ENCODE measurements around the gene IFRD2. TPM values are rescaled to one million over a fixed set of nuclear protein-coding genes. Genes with fewer than 3 reads are reported as not detected.

Gene IFRD2
- total RNA-seq, 3 donors from 2014 or later, result 50.4 to 82.3 (median 72.7) TPM

DNA sequence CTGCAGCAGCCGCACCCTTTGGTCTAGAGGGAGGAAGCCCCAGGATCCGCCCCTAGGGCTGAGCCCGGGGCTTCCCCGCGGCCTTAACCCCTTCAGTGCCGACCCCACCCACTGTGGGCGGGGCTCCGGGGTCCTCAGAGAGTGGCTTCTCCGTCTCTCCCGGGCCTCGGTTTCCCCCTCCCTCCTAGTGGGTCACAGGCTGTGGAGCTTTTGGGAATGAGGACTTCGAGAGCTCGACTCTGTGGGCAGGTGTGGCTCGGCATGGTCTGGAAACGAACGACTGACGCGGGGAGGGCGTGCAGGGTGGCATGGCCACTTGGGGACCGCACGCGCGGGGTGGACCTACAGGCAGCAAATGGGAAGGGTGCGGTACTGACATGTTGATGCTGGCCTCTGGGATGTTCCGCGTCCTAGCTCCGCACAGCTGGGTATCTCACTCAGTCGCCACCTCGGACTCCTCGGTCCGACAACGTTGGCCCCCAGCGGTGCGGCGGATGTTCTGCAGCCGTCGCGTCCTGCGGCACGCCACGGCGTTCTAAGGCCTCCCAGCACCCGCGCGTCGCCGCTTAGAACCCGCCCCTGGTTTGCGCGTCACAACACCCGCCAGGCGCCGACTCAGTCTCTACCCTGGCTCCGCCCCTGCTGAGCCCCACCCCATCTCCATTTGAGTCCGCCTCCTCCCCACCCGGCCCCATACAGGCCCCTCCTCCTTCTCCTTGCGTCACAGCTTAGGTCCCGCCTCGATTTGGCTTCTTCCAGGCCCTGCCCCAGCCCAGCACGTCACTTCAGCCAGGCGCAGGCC, 6.8 kb upstream of the IFRD2 start, which contains the start of the genes HYAL3 and NAA80:
TSS of gene HYAL3 (minus strand) at position 570 of the 802 bp plus-strand sequence. CDS start 3,803 bp downstream, outside the sequence.
TSS of gene NAA80 (minus strand) at position 570 of the 802 bp plus-strand sequence. CDS start 1,942 bp downstream, outside the sequence.
- Histone ChIP-seq H3K4me1 (peaks cover 5 to 11% of the 10 kb centered on the region in 2 donors), H3K27ac (peak within 1 kb of the TSS; percentile 91 to 94), H3K4me3 (peak within 1 kb of the TSS; percentile 62 to 92 (median 70)), H3K36me3 (no peaks in the 10 kb centered on the region), H3K9me3 (no peaks in the 10 kb centered on the region), H3K27me3 (no peaks in the 10 kb centered on the region)
- DNase-seq (ENCODE audit: low spot score in 2 of 2), result peak; percentile 99
- peak; percentile 26 to 86 (median 69) for TF ChIP-seq POLR2AphosphoS5 (IDR thresholded peaks at IDR 0.05)
- TF ChIP-seq POLR2A (IDR thresholded peaks at IDR 0.05), result peak; percentile 69
- TF ChIP-seq, protein P1, sequence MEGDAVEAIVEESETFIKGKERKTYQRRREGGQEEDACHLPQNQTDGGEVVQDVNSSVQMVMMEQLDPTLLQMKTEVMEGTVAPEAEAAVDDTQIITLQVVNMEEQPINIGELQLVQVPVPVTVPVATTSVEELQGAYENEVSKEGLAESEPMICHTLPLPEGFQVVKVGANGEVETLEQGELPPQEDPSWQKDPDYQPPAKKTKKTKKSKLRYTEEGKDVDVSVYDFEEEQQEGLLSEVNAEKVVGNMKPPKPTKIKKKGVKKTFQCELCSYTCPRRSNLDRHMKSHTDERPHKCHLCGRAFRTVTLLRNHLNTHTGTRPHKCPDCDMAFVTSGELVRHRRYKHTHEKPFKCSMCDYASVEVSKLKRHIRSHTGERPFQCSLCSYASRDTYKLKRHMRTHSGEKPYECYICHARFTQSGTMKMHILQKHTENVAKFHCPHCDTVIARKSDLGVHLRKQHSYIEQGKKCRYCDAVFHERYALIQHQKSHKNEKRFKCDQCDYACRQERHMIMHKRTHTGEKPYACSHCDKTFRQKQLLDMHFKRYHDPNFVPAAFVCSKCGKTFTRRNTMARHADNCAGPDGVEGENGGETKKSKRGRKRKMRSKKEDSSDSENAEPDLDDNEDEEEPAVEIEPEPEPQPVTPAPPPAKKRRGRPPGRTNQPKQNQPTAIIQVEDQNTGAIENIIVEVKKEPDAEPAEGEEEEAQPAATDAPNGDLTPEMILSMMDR (IDR thresholded peaks at IDR 0.05), result peak; percentile 23 to 59 (median 56)
- intact Hi-C loops (cut with DNase I; ENCODE audit: low total_unique reads), result loop anchor here (5.0 kb wide), 2 partner anchors 867 to 1038 kb away; no protein-coding TSS in a partner anchor

- H3K4me3 ChIP-seq, result peak overlapping the region; percentile 62 to 92 (median 70)
- H3K4me1 ChIP-seq, result peaks cover 5 to 11% of the 10 kb centered on the region in 2 donors
- H3K9me3 ChIP-seq, result no peaks in the 10 kb centered on the region
- H3K27me3 ChIP-seq, result no peaks in the 10 kb centered on the region
- DNase-seq (ENCODE audit: low spot score in 2 of 2), result no peak
- H3K36me3 ChIP-seq, result no peaks in the 10 kb centered on the region
- peak overlapping the region; percentile 91 to 94 for H3K27ac ChIP-seq
- intact Hi-C loops (cut with DNase I; ENCODE audit: low total_unique reads), result loop anchor here (5.0 kb wide), 2 partner anchors 866 to 1039 kb away; no protein-coding TSS in a partner anchor
- TF ChIP-seq POLR2AphosphoS5 (IDR thresholded peaks at IDR 0.05) (no peak), POLR2A (IDR thresholded peaks at IDR 0.05) (no peak)
- TF ChIP-seq, protein P1 (IDR thresholded peaks at IDR 0.05), result peak in 1 of 3 donors; percentile 11
Measured at GRCh38 chr3:50297896-50298725, 5.9 kb upstream of the IFRD2 start.

DNA sequence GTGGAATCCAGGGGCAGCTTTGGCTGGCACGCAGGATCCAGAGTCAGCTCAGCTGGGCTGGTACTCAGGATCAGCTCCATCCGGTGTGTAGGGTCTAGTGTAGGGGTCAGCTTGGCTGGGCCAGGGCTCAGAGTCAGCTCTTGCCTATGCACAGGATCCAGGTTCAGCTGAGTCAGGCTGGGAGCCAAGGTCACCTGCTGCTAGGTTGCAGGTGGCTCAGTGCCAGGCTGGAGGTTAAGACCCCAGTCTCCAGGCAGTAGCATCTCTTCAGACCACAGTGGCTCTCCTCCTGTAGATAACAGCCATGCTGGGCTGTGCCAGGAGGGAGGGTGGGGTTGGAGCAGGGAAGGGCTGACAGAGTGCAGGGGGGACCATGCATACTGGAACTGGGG, 5.2 kb upstream of the IFRD2 start:
- Histone ChIP-seq H3K27me3 (no peaks in the 10 kb centered on the region), H3K9me3 (no peaks in the 10 kb centered on the region), H3K36me3 (no peaks in the 10 kb centered on the region), H3K4me1 (peaks cover 9 to 11% of the 10 kb centered on the region in 2 donors), H3K27ac (no peak overlapping the region), H3K4me3 (no peak overlapping the region)
- TF ChIP-seq, protein P1 (IDR thresholded peaks at IDR 0.05), result no peak
- no peak for TF ChIP-seq POLR2A (IDR thresholded peaks at IDR 0.05)
- intact Hi-C loops (cut with DNase I; ENCODE audit: low total_unique reads), result loop anchor here (5.0 kb wide), 2 partner anchors 865 to 1040 kb away; no protein-coding TSS in a partner anchor
- DNase-seq (ENCODE audit: low spot score in 2 of 2), result no peak

DNA sequence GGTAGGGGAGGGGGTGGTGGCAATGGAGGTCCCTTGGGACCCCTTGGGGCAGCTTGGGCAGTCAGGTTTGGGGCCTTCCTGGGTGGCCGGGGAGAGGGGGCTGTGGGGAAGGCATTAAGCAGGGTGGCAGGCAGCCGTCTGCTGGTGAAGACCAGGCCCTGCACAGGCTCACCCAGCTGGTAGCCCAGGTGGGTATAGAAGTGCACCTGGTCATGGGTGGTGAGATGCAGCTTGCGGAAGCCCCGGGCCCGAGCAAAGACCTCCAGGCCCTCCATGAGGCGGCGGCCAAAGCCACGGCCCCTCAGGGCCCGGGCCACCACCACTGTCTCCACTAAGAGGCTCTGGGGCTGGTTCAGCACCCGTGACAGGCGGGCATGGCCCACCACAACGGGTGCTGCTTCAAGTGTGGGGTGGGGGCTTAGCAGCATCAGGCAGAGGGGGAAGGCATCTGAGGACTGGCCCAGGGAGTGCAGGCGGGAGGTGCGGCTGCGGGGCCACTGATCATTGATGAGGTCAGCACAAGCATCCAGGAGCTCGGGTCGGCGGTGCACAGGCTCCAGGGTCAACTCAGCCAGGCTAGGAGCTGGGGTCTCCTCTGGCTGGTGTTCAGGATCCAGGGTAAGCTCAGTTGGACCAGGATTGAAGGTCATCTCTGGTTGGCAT, 4.6 kb upstream of the IFRD2 start:
- no peak overlapping the region for H3K4me3 ChIP-seq
- TF ChIP-seq POLR2AphosphoS5 (IDR thresholded peaks at IDR 0.05) (no peak), POLR2A (IDR thresholded peaks at IDR 0.05) (no peak)
- TF ChIP-seq, protein P1 (IDR thresholded peaks at IDR 0.05), result no peak
- no peaks in the 10 kb centered on the region for H3K27me3 ChIP-seq
- peaks cover 9 to 11% of the 10 kb centered on the region in 2 donors for H3K4me1 ChIP-seq
- no peaks in the 10 kb centered on the region for H3K36me3 ChIP-seq
- no peak for DNase-seq (ENCODE audit: low spot score in 2 of 2)
- H3K27ac ChIP-seq, result no peak overlapping the region
- H3K9me3 ChIP-seq, result no peaks in the 10 kb centered on the region
- intact Hi-C loops (cut with DNase I; ENCODE audit: low total_unique reads), result loop anchor here (5.0 kb wide), 2 partner anchors 865 to 1040 kb away; no protein-coding TSS in a partner anchor
